ENCODE measurements around the gene TUBGCP2.

TUBGCP2 gene

GRCh38 chr10:133261726-133262325 is 46.8 kb downstream of the TUBGCP2 start:
- DNase-seq (ENCODE audit: low read depth), result peak; percentile 49
- peak overlapping the region; percentile 41 for H3K4me3 ChIP-seq (ENCODE audit: control insufficient read depth, low read depth, low read length)
- no peak for TF ChIP-seq CTCF (conservative IDR thresholded peaks at IDR 0.05; ENCODE audit: control insufficient read depth, insufficient read depth, low read depth, low read length)

GRCh38 chr10:133260895-133261725 is 47.6 kb downstream of the TUBGCP2 start:
- no peak for TF ChIP-seq CTCF (conservative IDR thresholded peaks at IDR 0.05; ENCODE audit: control insufficient read depth, insufficient read depth, low read depth, low read length)
- H3K4me3 ChIP-seq (ENCODE audit: control insufficient read depth, low read depth, low read length), result peak overlapping the region; percentile 41
- peak; percentile 19 for DNase-seq (ENCODE audit: low read depth)

GRCh38 chr10:133259602-133259989 is 49.1 kb downstream of the TUBGCP2 start:
- no peak overlapping the region for H3K4me3 ChIP-seq (ENCODE audit: control insufficient read depth, low read depth, low read length)
- TF ChIP-seq CTCF (conservative IDR thresholded peaks at IDR 0.05; ENCODE audit: control insufficient read depth, insufficient read depth, low read depth, low read length), result no peak

GRCh38 chr10:133258818-133259601 is 49.7 kb downstream of the TUBGCP2 start:
- TF ChIP-seq CTCF (conservative IDR thresholded peaks at IDR 0.05; ENCODE audit: control insufficient read depth, insufficient read depth, low read depth, low read length), result no peak
- no peak overlapping the region for H3K4me3 ChIP-seq (ENCODE audit: control insufficient read depth, low read depth, low read length)
- peak; percentile 99 for DNase-seq (ENCODE audit: low read depth)

More at GRCh38 chr10:133259602-133259989, 49.1 kb downstream of the TUBGCP2 start:
- no peak for DNase-seq (ENCODE audit: low read depth)

- H3K4me3 ChIP-seq (ENCODE audit: control insufficient read depth, low read depth, low read length), result no peak overlapping the region
- TF ChIP-seq CTCF (conservative IDR thresholded peaks at IDR 0.05; ENCODE audit: control insufficient read depth, insufficient read depth, low read depth, low read length), result no peak
- no peak for DNase-seq (ENCODE audit: low read depth)
These were observed 50.4 kb downstream of the TUBGCP2 start for GRCh38 chr10:133258066-133258817.

- no peak overlapping the region for H3K4me3 ChIP-seq (ENCODE audit: control insufficient read depth, low read depth, low read length)
- peak; percentile 36 for DNase-seq (ENCODE audit: low read depth)
- TF ChIP-seq CTCF (conservative IDR thresholded peaks at IDR 0.05; ENCODE audit: control insufficient read depth, insufficient read depth, low read depth, low read length), result peak; percentile 27
These were observed 51.1 kb downstream of the TUBGCP2 start for GRCh38 chr10:133257489-133258065.

Measured in fibroblast of mammary gland (primary cell).